ENCODE data around the gene KCNJ15.

The KCNJ15 gene

GRCh38 chr21:38267991-38268863 is 11.4 kb downstream of the KCNJ15 start:
- no peak for DNase-seq (ENCODE audit: low read depth in 2 of 2)

DNA sequence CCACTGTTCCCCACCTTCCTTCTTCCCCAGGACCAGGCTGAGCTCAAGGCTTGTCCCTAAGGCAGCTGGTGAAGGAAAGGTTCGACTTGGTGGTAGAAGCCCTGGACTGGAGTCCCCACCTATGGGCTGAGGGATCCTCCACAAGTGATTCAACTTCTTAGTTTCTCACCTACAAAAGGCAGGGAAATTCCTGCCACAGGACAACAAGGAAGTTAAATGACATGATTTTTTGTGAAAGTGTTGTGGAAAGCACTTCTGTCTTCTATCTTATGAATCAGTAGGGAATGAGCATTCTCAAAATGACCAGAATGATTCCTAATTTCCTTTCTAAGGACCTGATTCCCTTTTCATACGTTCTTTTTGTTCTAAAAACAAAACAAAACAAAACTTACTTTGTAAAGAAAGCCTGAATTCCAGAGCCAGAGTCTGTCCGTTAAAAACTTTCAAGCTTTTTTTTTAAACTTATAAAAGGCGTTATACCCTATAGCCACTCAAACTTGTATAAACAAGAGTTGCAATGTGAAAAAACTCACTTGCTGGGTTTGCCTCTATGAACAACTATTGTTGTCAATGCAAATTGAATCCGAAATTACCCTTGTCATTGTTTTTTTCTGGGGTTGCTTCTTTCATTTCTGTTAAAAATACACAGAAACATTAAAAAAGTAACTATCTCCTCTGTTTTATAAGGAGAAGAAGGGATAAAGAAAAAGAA is 12.2 kb downstream of the KCNJ15 start:
- DNase-seq (ENCODE audit: low read depth in 2 of 2) = no peak

DNA sequence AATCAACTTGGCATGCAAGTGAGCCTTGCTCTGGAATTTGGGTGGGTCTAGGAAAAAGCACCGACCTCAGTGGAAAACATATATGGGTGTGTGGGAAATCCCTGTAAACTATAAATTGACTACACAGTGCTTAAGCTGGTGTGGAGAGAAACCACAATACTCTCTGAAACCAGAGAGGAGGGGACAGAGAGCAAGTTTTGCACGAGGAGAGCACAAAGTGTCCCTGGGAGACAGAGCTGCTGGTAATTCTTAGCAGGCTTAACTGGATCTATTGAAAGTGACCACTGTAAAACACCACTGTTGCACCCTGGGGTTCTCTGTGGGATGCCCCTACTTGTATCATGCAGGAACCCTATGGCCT is 12.8 kb downstream of the KCNJ15 start:
- DNase-seq (ENCODE audit: low read depth in 2 of 2) = no peak

DNA sequence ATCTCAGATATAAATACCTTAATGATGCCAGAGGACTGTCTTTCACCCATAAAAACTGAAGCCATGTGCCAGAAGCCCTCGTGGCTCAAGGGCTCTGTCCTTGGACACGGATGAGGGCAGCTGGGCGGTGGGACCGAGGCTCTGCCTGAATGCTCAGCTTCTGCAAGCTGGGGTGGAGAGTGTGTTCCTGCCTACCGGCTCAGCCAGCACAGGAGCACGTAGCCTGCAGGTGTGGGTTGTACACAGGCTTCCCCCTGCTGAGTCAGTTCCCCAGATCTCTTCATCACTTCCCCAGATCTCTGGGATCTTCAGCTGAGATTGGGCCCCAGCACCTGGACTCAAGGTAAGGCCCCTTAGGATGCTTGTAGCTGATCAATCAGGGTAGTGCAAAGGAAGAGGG is 15.4 kb downstream of the KCNJ15 start:
- DNase-seq (ENCODE audit: low read depth in 2 of 2) = no peak

GRCh38 chr21:38273745-38274542 is 17.2 kb downstream of the KCNJ15 start:
- no peak for DNase-seq (ENCODE audit: low read depth in 2 of 2)

GRCh38 chr21:38277501-38278131 is 20.8 kb downstream of the KCNJ15 start:
- DNase-seq (ENCODE audit: low read depth in 2 of 2) = no peak

DNA sequence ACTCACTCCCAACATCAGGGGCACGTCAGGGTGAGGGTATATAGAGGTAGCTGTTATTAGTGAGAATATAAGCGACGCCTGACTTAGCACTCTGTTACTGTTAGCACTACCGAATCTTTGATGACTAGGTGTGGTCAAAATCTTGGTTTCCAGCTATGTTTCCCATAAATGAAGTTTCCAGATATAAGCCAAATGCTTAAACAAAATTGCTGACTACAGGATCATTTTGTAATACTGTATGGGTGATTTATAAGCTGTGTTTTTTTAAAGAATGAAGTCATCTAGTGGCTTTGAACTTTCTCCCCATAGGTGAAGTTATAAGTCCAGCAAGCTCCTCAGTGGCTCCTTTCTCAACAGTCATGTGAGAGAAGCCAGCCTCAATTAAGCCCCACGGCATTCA is 23.7 kb downstream of the KCNJ15 start:
- DNase-seq (ENCODE audit: low read depth in 2 of 2) = no peak

- DNase-seq (ENCODE audit: low read depth in 2 of 2) = no peak
Observed at GRCh38 chr21:38280867-38281266, 24.1 kb downstream of the KCNJ15 start.

- no peak for DNase-seq (ENCODE audit: low read depth in 2 of 2)
Observed at GRCh38 chr21:38282921-38283320, 26.1 kb downstream of the KCNJ15 start.

DNA sequence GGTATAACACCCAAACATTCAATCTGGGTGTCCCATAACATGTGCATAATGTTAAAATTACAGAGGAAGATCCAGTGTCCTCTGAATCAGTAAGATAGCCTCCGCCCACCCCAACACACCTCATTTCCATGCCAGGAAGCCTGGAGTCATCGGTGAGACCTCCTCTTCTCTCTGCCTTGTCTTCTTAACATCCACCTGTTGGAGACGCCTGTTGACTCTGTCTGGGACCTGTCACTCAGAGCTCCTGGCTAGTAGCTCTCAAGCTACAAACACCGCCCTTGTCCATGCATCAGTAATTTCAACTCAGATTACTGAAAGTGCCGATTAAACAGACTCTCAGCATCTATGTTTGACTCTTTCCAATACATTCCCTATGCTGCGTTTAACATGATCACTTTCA is 27.4 kb downstream of the KCNJ15 start:
- no peak for DNase-seq (ENCODE audit: low read depth in 2 of 2)

GRCh38 chr21:38286739-38287471 is 30.1 kb downstream of the KCNJ15 start:
- no peak for DNase-seq (ENCODE audit: low read depth in 2 of 2)

- DNase-seq (ENCODE audit: low read depth in 2 of 2) = no peak
Observed at GRCh38 chr21:38287476-38287875, 30.7 kb downstream of the KCNJ15 start.

GRCh38 chr21:38289705-38290485 is 33.1 kb downstream of the KCNJ15 start:
- DNase-seq (ENCODE audit: low read depth in 2 of 2) = no peak

DNA sequence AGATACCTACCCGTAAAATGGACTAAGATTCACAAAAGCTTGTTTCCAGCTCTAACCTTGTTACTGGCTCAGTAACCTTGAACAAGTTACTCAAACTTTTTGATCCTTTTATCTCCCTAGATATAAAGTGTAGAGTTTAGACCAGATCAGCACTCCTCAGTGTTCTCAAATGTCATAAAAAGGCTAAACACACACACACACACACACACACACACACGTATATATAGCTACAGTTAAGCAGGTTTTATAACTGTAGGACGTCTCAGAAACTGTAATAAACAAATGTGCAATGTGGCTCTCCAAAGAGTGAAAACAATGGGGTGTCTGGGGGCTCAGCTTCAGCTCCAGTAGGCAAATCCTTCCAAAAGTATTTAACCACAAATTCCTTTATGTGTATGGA is 34.0 kb downstream of the KCNJ15 start:
- DNase-seq (ENCODE audit: low read depth in 2 of 2) = no peak

GRCh38 chr21:38291874-38292273 is 35.1 kb downstream of the KCNJ15 start:
- no peak for DNase-seq (ENCODE audit: low read depth in 2 of 2)

GRCh38 chr21:38293113-38293512 is 36.3 kb downstream of the KCNJ15 start:
- DNase-seq (ENCODE audit: low read depth in 2 of 2) = no peak

GRCh38 chr21:38293765-38294164 is 37.0 kb downstream of the KCNJ15 start:
- DNase-seq (ENCODE audit: low read depth in 2 of 2) = no peak

- DNase-seq (ENCODE audit: low read depth in 2 of 2) = no peak
Observed at GRCh38 chr21:38294609-38295008, 37.8 kb downstream of the KCNJ15 start.

GRCh38 chr21:38295997-38296764 is 39.4 kb downstream of the KCNJ15 start:
- DNase-seq (ENCODE audit: low read depth in 2 of 2) = no peak

DNA sequence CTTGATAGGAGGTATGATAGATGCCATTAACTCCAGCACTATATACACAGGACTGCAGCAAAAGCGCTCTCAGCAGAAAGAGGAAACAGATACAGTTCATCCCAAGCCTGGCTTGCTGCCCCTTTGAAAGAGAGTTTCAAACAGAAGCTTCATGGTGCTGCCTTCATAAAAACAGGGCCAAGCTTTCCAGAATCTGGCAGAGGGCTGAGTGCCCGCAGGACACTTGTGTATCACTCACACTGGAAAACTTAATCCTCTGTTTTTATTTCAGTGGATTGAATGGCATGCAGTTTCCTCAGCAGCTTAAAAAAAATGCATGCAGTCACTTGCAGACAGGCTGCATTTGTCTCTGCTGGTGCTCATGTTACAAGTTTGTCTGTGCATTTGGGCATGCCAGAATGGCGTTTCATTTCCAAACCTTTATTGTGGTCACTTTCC is 40.4 kb downstream of the KCNJ15 start:
- DNase-seq (ENCODE audit: low read depth in 2 of 2) = no peak

Measured in stimulated activated CD8-positive, alpha-beta memory T cell treated with anti-CD3 and anti-CD28 coated beads, Interleukin-7, amount 100 ng/mL, for 1 hour (primary cell).